HG03354 (cell line): Measurements from ENCODE around the gene CLASP1.

Experiments used
- ATAC-seq: cut with Tn5 transposase; IDR thresholded peaks from one replicate; pipeline ENCODE4 v1.9.1; 2021; ENCODE audit warnings: mild to moderate bottlenecking; ENCODE audit not compliant: unreplicated experiment, poor library complexity, severe bottlenecking

Gene CLASP1

DNA sequence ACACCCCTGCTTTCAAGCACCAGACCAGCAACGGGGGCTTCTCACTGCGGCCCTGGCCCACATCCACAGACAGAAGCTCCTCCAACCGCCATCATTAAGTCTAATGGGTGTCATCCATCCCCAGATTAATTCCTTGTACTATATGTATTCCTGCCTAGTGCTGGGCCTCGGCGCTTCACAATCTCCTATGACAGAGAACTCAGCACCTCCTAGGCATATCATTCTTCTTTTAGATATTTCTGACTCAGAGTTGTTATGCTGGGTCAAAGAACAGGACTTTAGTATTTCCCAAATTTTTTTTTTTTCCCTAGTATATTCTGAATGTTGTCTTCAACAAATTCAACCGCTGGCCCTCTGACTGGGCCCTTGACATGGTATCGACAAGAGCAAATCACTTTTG, 281.1 kb downstream of the CLASP1 start:
- ATAC-seq: no peak

DNA sequence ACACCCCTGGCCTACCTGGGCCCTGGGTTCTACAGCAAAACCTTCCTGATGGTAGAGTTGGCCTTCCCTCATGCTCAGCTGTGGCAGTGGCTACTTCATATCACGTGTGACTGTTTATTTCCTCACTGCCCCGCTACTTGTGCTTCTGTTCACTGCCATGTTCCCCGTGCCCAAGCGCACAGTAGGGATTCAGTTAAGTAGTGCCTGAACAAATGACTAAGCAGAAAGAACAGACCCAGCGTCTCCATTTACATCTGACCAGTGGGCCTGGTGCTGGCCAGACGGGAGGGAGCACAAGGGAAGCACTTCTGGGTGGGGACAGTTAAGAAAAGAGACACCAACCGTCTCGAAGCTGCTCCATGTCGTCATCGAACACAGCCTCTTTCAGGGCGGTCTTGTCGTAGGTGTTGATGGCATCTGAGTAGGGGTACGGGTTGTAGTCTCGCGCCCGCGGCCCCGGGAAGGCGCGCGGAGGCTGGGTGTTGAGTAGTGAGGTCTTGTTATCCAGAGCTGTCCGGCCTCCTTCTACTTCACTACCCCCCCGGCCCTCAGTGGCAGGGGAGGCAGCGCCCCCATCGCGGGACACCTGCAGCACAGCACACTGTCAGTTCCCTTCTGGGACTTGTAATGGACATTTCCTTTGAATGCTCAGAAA, 281.9 kb downstream of the CLASP1 start:
- no peak for ATAC-seq

DNA sequence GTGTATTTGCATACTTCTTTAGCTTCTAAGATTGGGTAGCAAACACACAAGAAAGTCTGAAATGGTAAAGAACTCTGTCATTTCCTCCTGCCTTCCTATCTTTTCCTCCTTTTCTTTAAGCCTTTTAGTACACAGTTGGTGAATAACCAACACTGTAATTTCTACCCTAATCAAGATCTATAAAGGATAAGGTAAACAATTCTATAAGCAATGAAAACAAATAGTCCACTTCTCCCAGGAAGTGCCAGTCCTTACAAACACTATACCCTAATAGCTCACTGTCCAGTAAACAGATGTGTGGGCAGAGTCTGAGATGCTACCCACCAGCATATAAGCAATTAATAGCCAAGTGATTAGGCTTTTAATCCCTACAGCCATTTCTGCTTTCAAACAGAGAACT, 283.2 kb downstream of the CLASP1 start:
- no peak for ATAC-seq

DNA sequence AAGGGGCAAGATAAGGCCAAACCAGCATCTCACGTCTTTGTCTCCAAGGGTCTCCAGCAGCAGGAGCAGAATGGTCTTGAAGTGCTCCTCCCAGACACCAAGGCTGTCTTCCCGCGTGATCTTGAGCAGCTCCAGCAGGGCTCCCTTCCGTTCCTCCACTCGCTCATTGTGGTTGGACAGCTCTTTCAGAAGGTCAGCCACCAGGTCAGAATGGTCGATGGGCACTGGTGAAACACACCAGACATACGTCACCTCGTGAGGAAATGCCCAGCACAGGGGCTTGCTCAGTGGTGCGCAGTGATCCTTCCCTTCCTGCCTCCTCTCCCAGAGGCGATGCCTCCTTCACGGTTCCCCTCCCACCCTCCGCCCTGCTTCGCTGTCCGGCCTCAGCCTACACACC, 284.2 kb downstream of the CLASP1 start:
- ATAC-seq: no peak

DNA sequence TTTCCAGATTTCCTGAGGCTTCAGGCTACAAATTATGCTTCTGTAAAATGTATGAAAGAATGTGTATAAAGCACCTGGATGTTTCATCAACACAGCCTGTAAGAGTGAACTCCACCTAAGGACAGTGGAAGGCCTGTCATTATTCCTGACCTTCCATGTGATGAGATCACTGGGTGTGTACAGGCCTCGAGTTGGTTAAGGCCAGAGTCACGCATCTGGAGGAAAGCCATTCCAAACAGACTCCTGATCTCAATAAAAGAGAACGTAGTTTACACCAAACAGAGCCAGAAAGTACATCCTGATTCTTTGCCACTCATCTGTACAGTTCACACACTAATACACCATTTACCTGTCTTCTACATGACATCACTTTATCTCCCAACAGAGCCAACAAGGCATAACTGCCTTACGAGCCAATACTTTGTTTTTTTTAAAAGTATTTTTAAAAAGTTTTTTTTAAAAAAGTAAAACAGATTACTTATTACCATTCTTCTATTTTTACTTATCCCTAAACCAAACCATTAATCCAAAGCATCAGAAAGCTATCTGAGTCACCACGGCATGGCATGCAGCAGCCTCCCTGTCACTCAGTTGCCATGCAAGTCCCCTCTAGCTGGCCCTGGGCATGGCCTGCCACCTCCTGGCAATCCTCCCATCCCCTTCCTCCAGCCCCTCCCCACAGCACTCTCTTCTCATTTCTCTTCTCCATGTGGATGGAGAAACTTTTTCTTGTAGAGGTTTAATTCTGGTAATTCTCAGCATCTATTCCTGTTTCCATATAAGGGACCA, 285.4 kb downstream of the CLASP1 start:
- no peak for ATAC-seq

DNA sequence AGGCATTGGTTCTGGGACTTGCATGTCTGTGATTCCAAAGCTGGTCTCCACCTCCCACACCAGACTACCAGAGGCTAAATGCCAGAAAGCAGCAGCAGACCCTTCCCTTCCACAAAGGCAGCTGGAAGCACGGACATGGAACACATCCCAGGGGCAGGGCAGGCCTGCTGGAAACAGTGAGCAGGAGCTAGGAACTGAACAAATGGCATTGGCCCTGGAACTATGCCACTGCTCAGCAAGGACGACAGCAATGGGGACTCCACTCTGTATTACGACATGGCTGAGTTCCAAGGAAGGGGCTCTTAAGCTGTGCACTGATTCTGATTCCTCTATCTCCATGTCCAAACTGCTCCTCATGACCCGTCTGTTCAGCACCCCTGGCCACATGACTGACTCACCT, 286.5 kb downstream of the CLASP1 start:
- no peak for ATAC-seq

DNA sequence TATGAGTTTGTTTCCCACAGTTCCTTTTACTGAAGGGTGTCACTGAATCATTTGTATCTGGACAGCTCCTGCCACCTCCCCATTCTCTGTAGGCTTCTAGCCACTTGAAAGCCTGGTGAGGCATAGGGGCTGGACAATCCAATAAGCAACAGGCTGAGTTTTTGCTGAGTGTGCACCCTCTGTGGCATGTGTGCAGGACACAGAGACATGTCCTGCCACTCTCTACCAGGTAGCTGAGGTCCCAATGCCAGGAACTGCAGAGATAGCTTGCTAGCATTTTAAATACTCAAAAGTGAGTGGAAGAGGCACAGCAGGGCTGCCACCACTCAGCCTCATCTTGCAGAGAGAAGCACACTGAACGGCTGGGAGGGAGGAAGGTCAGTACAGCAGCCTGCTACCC, 287.0 kb downstream of the CLASP1 start:
- no peak for ATAC-seq

DNA sequence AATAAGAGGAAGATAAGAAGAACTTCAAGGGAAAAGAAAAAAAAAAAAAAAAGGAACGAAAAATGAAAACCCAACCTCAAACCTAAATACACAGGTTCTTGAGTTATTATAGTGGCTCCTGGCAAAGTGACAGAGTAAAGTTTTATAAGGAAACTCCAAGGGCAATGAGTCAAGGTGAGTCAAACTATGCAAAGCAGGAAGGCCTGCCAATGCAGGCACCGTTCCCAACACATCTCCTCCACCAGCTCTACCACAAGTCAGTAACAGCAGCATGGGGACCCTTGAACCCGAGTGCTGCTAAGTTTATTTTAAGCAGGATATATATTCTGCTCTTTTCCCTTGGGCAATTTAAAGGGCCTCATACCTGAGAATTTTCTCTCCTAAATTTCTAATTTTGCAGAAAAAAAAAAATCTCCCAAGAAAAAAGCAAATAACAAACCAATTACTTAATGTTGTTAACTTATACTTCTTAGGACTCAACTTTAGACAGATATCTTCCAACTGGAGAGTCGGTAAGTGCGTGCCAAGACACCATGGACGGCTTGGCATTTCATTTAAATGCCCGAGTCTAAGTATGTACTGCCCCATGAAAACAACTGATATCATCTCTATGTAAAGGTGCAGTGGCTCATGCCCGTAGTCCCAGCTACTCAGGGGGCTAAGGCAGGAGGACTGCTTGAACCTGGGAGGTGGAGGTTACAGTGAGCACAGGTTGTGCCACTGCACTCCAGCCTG, 288.5 kb downstream of the CLASP1 start:
- ATAC-seq: no peak

DNA sequence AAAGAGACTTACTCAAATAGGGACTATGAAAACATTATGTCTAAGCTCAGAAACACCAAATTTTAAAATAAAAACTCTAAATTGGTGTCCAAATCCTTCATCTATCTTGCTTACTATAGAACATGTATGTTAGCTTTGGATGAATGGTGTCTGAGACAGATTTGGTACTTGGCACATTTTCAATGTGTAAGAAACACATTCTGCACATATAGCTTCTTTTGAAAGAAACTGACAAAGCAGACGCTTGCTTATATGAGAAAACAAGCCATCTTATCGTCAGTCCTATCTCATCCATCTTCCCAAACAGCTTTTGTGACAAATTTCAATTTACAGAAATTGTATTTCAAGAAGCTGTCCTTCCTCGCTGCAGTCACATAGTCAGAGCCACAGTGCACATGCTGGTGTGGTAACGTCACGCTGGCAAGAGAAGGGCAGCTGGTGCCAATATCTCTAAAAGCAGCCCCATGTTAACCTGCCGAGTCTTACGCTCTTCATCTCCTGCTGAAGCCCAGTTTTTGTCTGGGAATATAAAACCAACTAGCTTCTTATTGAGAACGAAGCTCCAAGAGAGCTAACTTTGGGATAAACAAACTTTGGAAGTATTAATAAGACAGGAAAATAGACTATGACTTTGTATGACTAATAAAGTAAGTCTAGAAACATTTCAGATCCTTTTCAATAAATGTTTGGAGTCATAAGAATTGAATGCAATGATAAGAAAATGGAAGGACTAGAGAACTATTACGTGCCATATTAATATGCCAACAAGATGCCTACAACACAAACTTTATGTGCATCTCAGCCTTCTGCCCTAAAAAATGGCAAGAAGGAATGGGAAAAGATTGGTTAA, 289.3 kb downstream of the CLASP1 start:
- no peak for ATAC-seq

DNA sequence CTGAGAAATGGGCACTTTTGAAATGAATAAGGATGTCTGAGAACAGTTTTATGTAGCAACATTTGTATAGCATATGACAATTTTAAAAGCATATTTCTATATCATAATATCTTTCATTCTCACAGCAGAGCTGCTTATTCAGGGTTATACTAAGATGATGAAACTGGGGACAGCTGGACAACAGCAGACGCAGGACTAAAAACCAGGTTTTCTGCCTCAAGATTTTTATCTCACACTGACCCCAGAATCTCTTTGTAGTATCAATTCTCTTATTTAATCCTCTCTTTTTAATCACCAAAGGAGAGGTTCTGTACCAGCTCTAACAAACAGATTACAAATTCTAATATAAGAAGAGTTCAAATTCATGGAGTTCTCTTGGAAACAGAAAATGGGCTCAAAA, 290.1 kb downstream of the CLASP1 start:
- no peak for ATAC-seq

DNA sequence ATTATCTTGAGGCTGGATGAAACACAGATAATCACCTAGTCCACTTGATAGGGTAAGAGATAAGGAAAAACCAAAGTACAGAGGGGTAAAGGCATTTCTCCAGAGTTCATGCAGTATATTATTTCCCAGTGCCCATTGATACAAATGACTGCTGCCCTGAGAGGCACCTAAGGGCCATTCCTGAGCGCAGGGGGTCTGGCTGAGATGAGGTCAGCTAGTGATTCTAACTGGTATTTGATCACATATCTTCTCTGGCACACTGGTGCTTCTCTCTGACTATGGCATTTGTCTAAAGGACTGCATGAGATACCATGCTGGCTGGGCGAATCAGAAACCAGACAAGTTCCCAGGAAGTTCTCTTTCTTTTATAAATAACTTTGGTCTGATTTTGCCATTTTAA, 291.0 kb downstream of the CLASP1 start:
- no peak for ATAC-seq

DNA sequence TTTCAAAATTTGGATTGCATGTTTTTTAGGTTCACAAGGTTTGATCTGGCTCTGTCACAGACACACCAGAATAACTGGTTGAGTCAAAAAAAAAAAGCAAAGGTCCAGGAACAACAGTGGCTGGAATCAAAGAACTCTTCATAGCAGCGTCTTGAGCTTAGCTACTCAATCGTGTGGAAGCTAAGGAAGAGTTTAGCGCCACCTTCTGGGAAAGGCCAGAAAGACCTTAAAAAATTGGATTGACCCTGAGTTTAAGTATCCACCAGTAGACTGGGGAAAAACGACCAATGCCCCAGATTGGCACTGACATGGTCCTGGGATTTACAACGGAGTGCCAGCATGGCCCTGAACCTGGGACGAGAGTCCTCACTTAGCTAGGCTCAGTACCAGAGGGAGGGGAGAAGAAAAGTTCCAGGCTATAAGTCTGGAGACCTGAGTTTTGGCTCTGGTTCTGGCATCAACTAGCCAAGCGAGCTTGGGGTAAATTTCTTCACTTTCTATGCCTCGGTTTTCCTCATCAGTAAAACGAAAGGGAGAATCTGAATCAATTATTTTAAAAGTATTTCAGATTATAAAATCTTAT, 293.1 kb downstream of the CLASP1 start:
- ATAC-seq: no peak

DNA sequence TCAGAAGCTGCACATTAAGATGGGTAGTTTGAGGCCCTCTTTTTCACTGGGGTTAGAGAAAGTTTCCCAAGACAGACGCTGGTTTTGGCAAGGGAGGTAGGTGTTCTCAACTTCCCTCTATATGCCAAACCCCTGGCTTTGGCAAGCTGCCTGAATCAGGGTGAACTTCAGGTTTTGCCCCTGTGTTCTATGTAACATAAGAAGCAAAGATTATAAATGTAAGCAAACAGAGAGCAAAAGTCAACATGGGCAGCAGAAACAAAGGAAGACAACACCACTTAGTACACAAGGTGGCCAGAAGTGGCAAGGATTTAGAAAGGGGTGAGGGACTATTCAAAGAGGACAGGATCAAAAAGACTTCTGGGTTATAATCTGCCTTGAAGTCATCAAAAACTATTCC, 293.8 kb downstream of the CLASP1 start:
- no peak for ATAC-seq

DNA sequence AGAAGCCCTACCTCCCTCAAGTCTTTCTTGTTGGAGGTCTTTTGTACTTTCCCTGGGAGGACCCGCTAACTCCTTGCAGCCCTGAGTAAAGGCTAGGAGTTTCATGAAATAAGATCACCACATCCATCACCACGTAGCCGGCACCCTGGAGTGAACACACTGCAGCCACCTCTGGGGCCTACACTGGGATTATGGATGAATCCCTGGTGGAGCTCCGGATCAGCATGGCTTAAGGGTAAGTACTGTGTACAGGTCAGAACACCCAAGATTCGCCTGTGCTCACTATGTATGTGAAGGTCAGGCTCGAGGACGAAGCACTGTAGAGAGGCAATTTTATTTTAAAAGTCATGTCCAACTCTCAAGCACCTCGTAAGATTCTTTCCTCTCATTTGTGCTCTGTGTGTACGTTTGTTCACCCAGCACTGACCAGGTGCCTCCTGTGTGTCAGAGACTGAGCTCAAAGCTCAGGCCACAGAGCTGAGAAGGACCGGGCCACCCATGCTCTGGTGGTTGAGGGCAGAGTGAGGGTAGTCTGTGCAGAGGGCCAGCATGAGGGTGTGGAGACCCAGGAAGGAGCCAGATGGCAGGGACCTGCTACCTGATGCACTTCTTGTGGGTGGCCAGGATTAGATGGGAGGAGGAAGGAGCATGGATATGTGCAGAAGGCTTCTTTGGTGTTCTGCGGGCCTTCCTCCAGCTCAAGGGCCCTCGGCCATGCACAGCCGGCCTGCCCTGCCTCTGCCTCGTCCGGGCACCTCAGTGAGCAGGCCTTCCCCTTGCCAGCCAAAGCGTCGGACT, 297.5 kb downstream of the CLASP1 start:
- no peak for ATAC-seq

DNA sequence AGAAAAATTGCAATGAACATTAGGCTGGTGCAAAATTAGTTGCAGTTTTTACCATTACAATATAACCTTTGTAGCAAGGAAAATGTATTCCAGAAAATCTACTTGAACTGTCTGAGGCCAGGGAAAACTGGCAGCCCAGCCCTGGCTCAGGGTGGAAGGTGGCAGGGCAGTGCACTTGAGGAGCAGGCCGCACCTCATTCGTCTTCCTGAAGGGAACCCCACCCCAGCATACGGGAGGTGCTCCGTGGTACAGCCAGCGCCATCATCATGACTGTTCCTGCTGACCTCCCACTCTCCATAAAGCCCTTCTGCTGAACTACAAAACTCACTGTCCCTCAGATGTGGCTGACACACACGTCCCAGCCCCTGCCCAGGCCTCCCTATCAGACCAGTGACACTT, 298.4 kb downstream of the CLASP1 start:
- no peak for ATAC-seq

DNA sequence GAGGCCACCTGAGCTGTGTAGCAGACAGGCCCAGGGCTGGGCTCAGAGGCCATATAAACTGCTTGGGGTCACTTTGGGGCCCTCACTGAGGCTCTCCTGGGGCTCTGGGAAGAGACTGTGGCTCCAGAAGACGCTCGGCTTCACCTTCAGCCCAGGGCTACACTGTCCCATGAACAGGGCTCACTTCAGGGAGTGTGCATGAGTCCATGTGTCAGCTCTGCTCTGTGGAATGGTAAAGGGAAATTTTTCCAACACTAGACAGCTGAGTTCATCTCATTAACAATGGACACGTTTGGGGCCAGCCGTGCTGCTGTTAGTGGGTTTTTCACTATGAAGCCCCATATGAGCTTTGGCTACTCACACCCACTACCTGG, 298.9 kb downstream of the CLASP1 start:
- no peak for ATAC-seq

DNA sequence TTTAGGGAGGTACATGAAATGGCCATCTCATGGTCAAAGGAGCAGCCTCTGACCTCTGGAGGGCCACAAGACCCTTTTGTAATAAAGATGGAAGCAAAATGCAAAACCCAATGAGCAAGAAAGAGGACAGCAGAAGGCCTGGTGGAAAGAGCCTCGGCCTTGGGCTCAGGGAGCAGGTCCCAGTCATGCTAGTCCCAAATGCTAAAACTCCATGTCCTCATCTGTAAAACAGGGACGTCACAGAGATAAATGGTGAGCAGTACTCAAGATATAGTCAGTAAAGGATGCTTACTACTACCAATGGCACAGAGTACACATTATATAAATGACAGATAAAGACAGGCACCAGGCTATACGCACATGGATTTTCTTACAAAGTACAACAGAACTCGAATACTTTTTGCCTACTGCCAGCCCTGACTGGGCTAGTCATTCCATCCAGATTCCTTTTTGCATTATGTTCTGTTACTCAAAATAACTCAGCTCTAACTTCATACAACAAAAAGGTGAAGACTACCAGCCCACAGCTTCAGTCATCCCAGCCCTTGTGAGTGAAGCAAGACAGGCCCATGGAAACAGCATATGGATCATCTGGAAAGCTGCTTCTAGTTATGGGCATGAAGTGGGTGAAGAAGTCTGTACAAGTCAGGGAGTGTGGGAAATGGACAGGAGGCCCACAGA, 299.4 kb downstream of the CLASP1 start:
- ATAC-seq: no peak

DNA sequence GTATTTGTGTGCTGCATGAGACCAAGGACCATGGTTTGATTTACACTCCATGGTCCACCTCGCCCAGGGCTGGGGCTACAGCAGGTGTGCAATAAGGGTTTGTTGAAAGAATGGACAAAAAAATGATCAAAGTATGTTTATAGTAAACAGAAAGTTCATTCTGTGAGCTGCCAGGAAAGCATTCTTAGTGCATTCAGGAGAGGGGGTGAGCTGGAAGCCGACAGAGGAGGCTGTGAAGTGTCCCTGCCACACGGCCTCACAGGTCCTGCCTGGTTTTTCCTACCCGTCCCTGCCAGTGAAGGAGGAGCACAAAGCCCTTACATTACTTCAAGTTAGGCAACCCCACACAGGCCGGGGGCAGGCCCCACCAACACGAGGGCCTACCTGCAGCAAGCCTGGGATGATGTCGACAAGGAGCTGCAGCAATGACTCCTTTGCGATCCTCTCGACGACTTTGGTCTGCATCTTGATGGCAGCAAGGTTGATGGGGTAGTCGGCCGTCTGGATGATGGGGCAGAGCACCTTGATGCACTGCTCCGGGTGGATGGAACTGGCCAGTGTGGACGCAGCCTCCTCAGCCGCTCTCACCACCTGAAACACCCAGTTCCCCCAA, 301.0 kb downstream of the CLASP1 start:
- no peak for ATAC-seq
